PFSK-1 (cell line): ENCODE data around the gene GRK3.

ENCODE experiments used
- FOXP2 ChIP-seq: optimal IDR thresholded peaks from 2 replicates; pipeline ENCODE3; 2011; ENCODE audit warnings: borderline replicate concordance, control low read depth, inconsistent platforms; ENCODE audit not compliant: insufficient read depth; ENCODE audit errors: extremely low read length, extremely low read depth
- POLR2AphosphoS5 ChIP-seq: IDR thresholded peaks from 2 replicates; pipeline ENCODE4 v1.6.1; 2012; ENCODE audit warnings: low read depth, mild to moderate bottlenecking, control low read depth, low read length, moderate library complexity
- SIN3A ChIP-seq: IDR thresholded peaks from 2 replicates; pipeline ENCODE4 v1.6.1; 2012; ENCODE audit warnings: mild to moderate bottlenecking, low read length, moderate library complexity, borderline replicate concordance; ENCODE audit not compliant: insufficient read depth
- TAF1 ChIP-seq: IDR thresholded peaks from 2 replicates; pipeline ENCODE4 v1.6.1; 2012; ENCODE audit warnings: low read length, control low read depth, borderline replicate concordance; ENCODE audit not compliant: insufficient read depth

DNA sequence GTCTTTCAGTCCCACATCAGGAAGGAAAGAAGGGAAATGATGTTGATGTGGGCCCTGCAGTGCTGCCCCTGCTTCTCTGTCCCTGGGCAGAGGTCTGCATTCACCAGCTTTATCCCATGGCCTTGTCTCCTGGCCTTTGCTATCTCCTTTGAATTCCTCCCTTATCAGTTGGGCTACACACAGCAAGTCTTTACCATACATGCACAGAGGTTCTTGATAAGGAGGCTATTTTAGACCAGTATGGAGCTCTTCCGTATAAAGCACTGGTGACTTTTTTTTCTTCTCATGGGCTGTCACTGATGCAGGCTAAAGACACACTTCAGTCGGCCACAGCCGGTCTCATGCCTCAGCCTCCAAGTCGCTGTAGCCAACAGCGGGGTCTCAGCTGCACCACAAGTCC, 197.7 kb downstream of the GRK3 start:
- TF ChIP-seq TAF1: no peak
- TF ChIP-seq FOXP2: no peak
- no peak for TF ChIP-seq POLR2AphosphoS5
- no peak for TF ChIP-seq SIN3A
